Stimulated activated CD8-positive, alpha-beta memory T cell treated with anti-CD3 and anti-CD28 coated beads, Interleukin-4, amount 100 ng/mL, for 4 hours (primary cell): ENCODE results near the gene CLCN1.

Experiments used
- DNase-seq, 2 donors: peaks; one replicate each; pipeline ENCODE4 v3.0.0-alpha.2; 2020; ENCODE audit warnings: low read depth in 2 of 2, low spot score in 1 of 2

CLCN1 gene

GRCh38 chr7:143331179-143331801 lies 15.4 kb downstream of the CLCN1 start:
- DNase-seq: no peak

GRCh38 chr7:143334244-143334643 lies 18.3 kb downstream of the CLCN1 start:
- no peak for DNase-seq

- DNase-seq: no peak
These were observed 21.3 kb downstream of the CLCN1 start for GRCh38 chr7:143337216-143337615.

- DNase-seq: no peak
These were observed 25.9 kb downstream of the CLCN1 start for GRCh38 chr7:143341842-143342241.

GRCh38 chr7:143343596-143343995 lies 27.7 kb downstream of the CLCN1 start:
- DNase-seq: no peak

- DNase-seq: peak; percentile 29 to 30
These were observed 29.6 kb downstream of the CLCN1 start for GRCh38 chr7:143345428-143345900.

- no peak for DNase-seq
These were observed 30.1 kb downstream of the CLCN1 start for GRCh38 chr7:143346018-143346417.

- DNase-seq: no peak
These were observed 32.0 kb downstream of the CLCN1 start for GRCh38 chr7:143347950-143348349.

GRCh38 chr7:143351060-143351459 lies 35.1 kb downstream of the CLCN1 start:
- DNase-seq: no peak

- DNase-seq: no peak
These were observed 35.7 kb downstream of the CLCN1 start for GRCh38 chr7:143351574-143351973.

- DNase-seq: no peak
These were observed 36.7 kb downstream of the CLCN1 start for GRCh38 chr7:143352531-143353002.

- DNase-seq: no peak
These were observed 38.5 kb downstream of the CLCN1 start for GRCh38 chr7:143354376-143354775.

- no peak for DNase-seq
These were observed 39.1 kb downstream of the CLCN1 start for GRCh38 chr7:143354965-143355364.

- no peak for DNase-seq
These were observed 39.8 kb downstream of the CLCN1 start for GRCh38 chr7:143355450-143356385.

- no peak for DNase-seq
These were observed 40.6 kb downstream of the CLCN1 start for GRCh38 chr7:143356414-143357050.

GRCh38 chr7:143358626-143359025 lies 42.7 kb downstream of the CLCN1 start:
- no peak for DNase-seq

- DNase-seq: no peak
These were observed 44.0 kb downstream of the CLCN1 start for GRCh38 chr7:143359771-143360353.

- DNase-seq: no peak
These were observed 45.1 kb downstream of the CLCN1 start for GRCh38 chr7:143360788-143361551.

GRCh38 chr7:143361552-143362130 lies 45.7 kb downstream of the CLCN1 start:
- DNase-seq: no peak
